Activated T-cell treated with anti-CD3 and anti-CD28 coated beads for 1 hour (primary cell): ENCODE results near the gene CDH4.

Experiments used
- DNase-seq: peaks from one replicate; pipeline ENCODE4 v3.0.0-alpha.2; 2020; ENCODE audit warnings: low read depth

The CDH4 gene

DNA sequence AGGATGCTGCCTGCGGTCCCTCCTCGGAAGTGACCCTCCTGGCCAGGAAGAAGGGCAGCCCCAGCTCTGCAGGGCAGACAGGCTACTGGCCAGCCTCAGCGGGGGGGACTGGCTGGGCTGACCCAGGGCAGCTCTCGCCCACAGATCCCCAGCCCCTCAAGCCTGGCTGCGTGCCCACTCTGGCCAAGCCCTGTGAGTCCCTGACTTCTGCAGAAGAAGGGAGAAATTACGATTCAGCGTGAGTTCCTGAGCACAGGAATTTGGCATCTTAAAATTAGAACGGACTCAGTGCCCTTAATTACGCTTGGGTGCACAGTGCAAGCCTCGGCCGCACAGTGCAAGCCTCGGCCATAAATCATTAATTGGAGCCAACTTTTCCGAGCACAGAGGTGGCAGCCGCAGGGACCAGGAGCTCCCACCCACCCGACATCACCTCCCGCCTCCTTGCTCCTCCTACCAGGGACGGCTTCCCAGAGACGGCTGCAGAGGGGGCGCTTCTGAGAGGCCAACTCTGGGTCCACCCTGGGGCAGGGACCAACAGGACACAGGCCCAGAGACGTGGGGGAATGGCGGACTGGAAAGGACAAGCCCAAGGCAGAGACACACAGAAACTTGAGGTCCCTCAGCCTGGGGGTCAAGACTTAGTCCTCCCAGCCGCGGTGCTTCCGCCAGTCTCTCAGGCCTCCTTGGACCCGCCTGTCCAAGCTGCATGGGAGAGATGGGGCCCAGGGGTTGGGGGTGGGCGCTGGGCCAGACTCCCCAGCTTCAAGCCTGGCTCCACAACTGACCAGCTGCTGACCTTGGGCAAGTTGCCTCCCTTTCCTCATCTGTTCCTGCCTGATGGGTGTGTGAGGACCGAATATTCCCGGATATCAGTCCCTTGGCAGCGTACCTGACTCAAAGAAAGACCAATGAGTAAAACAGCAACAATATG is 648.2 kb downstream of the CDH4 start:
- DNase-seq, result no peak

DNA sequence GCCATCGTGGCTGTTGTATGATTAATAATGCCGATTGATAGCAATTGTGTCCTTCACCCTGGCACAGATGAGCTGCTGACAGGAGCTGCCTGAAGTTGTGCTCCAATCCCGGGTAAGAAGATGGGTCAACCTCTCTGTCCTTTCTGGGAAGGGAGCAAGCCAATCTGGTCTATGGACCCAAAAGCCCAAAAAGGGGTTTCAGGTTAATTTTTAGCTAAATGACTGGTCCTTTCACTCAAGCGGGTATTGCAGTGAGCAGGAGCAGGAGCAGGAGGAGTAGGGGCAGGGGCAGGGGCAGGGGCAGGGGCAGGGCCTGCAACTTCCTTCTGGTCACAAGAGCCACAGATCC is 648.9 kb downstream of the CDH4 start:
- DNase-seq, result no peak

DNA sequence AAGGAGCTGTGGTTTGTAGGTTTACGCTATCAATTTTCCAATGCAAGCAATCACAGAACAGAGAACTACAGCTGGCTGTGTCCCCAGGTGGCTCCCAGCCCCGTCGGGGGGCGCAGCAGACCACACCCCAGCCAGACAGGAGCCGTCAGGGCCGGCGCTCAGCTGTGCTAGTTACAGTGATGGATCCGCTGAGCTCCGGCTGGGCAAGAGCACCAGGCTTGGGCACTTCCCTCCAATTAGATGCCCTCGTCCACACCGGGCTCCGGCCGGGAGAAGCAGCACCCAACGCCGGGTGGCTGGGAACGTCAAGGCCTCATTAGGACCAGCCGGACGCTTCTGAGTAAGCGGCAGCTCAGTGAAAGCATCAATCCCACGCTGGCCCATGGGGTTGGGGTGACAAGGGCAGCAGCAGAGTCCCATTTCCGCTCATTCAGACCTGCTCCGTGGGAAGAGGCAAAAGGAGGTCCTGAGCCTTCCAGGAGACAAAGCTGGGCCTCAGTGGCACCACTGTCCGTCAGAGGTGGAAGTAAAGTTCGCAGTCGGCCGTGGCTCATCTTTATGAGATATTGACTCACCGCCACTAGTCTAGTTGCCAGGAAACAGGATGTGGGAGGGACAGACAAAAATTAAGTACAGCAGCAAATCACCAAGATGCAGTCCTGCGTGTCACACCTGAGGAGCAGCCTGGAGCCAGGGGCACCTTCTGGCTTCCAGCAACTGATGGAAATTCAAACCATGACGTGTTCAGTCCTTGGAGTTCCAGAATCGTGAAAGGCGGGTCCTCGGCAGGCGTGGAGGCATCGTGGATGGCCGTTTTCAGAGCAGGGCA is 649.5 kb downstream of the CDH4 start:
- DNase-seq, result no peak

DNA sequence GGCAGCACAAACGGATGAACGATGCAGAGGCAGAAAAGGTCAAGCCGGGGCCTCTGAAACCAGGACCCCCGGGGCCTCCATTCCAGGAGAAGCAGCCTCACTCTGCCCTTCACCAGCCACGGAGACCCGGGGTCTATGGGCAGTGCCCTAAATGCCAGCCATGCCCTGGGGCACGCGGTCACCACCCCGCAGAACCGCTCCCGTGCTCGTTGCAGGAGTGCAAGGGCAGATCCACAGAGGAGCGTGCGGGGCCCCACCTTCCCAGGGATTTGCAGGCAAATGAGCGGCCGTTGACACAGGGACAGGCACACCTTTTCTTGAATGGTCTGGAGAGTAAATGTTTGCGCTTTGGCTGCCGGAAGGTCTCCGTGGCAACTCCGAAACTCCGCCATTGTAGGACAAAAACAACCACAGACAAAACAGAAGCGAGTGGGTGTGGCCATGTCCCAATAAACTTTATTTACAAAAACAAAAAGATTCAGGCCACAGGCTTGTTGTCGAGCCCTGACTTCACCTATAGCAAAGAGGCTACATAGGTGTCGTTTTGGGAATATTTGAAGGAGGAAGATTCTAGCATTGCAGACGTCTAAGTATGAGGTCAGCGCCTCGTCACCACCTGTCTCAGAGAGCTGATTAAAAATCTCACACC is 650.3 kb downstream of the CDH4 start:
- DNase-seq, result no peak

DNA sequence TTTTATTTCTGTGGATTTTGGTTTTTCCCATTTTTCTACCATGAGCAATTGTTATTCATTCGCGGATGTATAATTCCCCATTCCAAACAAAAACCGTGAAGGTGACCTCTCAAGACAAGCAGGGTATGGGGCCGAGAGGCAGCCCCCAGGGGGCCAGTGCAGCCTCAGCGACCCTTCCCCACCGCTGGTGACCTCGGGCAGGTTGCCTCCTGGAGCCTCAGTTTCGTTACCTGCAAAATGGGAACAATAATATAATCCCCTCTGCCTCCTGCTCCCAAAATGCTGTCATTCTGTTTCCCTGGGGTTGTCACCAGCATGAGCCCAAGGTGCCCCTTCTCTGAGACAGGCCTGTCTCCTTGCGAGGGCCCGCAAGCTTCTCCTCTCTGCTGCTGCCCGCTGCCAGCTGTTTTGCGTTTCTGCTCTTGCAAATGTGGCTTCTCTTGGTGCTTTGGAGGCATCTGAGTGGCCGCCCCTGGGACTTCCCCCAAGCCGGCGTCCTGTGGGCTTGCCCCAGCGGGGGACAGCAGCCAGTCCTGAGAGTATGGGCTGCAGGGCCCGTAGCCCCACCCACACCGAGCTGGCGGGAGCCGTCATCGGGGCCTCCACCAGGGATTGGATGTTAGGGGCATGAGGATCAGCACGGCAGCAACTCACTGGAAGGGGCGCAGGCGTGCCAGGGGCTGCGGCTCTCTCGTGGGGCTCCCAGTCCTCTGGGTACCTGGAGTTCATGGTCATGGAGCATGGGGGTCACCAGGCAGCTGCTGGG is 651.7 kb downstream of the CDH4 start:
- no peak for DNase-seq

DNA sequence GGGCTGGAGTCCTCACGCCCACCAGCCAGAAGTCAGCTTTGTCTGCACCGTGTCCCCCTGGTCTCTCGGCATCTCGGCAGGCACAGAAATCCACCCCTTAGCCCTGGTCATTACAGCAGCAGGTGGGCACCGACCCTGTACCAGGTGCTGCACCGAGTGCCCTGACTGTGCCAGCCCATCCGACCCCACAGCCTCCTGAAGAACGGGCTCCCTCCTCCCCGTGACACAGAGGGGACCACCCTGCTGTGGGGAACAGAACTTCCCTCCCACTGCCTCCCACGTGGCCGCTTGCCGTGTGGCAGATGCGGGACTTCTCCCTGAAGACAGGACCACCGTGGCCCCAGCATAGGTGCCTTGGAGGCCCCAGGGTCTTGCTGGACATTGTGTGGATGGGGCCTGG is 652.4 kb downstream of the CDH4 start:
- no peak for DNase-seq

DNA sequence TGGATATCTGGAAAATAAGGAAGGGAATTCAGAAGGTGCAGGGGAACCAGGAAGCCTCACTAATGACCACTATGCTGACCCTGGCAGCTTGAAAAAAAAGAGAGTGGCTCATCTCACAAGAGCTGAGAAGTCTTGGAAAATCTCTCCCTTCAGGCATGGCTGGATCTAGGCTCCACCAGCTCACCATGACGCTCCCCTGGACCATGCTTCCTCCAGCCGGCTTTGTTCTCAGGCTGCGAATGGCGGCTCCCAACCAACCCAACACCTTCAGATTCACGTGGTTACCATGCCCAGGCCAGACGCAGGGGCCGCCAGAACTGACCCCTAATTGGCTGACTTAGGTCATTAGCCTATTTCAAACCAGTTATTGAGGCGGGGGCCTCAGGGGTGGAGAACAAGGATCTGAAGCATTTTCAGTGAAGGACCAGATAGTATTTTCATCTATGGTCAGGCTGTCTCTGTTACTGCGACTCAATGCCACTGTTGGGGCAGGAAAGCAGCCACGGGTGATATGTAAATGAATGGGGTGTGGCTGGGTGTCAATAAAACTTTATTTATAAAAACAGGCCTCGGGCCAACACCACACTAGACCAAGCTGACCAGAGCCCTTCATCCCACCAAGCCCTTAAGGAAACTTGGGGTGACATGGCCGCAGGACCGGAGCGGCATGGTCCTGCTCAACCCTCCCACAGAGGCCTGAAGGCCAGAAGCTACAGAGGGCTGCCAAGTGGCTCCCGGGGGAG is 653.9 kb downstream of the CDH4 start:
- DNase-seq, result no peak

DNA sequence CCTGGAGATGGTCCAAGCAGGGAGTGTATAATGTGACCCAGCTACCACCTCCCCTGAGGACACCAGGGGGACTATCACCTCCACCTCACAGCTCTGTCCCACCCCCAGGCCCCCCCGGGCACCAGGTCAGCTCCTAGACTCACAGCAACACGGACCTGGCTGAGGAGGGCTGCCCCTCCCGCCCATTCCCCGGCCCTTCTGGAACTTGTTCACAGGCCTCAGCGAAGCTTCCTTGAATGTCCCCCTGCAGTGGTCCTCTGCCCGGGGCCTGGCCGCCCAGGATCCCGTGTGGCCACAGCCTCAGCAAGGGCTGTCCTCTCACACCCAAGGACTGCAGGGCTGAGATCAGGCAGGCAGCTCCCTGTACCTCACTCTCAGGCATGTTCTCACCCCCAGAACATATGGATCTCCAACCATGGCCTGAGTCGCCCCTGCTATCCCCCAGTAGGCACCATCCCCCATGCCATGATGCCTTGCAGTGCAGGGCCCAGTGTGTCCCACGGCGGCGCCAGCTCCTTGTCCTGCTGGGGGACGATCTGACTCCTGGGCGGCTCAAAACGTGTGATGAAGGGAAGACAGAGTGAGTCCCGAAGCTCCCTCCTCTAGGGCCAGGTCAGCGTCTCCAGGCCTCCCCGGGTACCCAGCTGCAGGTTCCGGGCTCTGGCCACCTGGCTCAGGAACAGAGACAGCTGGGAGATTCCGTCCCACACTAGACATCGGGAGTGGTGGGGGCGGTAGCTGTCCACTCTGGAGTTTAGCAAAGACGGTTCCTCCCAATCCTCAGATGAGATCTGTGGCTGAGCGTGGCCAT is 655.2 kb downstream of the CDH4 start:
- DNase-seq, result no peak

DNA sequence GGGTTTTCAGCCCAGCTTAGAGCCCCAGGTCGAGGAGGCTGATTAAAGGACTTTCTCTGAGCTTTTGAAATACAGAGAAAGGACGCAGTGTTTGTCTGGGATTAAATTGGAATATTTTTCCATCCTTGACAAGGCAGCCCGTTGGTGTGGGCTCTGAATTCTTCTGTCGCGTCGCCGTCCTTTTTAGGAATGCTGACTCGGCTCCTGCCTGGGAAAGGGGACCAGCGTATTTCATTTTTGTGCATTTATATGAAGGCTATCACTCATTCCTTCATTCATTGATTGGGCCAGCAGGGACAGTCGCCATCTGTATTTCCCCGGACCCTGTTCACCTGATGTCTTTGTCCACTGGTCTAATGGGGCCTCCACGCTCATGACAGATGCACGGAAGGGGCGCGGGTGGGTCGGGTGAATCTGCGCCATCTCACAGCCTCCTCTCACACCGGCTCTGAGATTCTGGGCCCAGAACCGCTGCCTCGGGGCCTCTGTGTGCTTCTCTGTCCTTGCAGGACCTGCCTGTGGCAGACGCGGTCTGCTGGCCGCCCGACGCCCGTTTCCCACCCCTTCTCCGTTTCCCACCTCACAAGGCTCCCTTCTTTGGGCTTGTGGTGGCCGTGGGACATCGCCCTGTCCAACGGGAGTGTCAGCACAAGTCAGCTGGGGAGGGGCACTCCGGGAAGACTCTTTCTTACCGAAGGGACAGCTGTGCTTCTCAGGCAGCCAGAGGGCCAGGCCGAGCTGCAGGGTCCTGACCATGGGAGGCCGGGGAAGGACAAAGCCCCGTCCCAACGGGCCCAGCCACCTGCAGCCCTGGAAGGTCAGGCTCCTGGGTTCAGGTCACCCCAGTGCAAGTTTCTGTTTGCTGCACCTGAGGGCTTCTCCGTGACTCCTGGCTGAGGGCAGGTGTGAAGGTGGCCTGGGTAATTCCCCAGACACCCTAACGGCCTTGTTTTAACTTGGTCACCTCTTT is 656.3 kb downstream of the CDH4 start:
- DNase-seq, result no peak

DNA sequence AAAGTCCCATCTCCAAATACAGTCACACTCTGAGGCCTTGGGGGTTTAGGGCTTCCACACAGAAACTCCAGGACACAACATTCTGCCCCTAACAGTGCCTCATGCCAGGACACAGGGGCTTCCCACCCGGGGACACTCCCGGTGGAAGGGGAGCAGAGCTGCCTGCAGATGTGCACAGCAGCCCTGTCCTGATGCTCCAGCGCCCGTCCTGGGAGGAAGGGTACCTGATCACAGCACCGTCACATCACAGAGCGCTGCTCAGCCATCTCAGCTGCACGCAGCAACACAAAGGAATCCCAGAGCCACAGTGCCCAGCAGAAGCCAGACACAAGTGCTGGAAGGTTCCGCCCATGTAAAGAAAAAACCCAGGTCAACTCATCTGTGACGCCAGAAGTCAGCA is 657.0 kb downstream of the CDH4 start:
- DNase-seq, result no peak

DNA sequence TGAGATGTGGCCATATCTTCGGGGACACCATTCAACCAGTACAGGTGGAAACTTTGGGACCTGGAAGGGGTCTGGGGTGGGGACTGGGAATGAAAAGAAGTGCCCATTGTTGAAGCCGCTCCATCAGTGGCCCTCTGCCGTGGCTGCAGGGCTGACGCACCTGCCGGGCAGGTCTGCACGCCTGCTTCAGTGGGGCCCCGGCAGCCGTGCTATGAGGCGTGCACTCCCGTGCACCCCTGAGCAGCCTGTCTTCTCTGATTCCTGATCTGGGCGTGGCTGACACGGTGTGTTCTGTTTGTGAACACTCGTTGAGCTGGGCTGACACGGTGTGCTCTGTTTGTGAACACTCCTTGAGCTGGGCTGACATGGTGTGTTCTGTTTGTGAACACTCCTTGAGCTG is 657.8 kb downstream of the CDH4 start:
- no peak for DNase-seq

DNA sequence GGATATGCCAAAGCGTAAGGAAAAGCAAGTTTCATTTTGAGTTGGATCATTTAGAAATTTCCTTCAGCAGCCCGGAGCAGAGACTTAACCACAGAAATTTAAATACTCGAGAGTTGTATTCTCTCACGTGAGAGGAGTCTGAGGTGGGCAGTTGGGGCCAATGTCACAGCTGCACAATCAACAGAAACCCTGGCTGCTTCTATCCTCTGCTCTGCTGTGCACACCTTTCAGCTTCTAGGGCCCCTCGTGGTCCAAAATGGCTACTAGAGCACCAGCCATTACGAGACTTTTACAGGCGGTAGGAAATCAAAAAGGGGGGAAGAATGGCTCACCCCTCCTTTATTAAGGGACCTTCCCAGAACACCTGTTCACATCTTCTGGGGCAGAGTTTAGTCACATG is 659.8 kb downstream of the CDH4 start:
- DNase-seq, result no peak

DNA sequence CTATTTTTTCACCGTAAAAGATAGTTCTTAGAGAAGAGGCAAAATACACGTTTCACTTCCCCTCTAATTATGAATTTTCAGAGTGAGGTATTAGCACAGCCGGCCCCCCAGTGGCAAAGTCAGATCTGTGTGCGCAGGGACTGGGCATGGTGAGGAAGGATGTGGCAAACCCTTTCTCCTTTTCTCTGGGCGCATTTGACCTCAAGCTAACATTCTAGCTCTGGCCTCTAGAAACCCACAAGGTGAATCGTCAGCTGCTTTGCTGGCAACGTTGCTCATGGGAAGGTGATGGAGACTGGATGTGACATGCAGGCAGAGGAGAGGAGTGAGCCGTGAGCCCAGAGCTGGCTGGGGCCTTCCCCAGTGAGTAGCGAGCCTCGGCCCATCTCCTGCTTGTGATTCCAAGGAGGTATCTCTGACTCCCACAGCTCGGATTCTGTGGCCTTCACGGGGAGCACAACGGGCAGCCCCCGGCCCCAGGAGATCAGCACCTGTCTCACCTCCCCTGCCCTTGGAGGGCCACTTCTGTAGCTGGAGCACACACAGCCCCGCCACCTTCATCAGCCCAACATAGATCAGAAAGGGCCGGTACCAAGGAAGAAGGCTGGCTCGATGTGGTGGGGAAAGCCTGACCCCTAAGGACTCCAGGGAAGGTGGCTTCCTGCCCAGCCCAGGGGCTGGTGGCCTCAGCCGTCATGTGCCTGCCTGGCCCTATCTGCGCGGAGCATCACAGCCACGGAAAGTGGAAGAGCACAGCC is 660.8 kb downstream of the CDH4 start:
- DNase-seq, result no peak

DNA sequence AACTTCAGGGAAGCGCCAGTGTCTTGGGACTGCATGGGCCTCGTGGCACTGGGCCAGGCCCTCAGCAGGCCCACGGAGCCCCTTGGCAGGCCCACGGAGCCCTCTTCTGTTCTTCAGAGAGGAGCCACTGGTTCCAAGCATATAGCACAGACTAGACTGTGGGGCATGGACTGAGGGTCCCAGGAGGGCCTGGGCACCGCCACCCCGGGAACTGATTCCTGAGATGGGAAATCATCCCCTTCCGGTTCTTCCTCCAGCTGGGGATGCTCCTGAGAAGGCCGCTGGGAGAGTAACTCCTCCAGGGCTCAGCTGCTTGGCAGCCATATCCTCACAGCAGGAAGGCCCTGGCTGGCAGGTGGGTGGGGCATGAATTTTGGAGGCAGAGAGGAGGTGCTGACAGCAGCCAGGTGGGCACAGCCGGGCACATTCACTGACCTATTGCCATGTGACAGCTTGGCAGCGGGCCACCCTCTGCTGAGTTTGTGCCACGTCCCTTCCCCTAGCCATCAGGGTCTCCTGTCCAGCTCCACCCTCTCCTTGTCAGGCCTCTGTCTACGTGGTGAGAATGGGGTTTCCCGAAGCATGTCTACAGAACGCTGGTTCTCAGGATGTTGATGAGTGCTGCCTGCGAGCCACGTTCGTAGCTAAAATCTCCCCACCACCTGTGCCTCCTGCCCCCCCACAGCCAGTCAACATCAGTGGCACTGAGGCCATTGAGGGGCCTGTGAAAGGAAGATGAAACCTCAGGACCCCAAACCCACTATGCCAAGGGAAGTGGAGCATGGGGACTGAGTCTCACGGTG is 661.6 kb downstream of the CDH4 start:
- no peak for DNase-seq

DNA sequence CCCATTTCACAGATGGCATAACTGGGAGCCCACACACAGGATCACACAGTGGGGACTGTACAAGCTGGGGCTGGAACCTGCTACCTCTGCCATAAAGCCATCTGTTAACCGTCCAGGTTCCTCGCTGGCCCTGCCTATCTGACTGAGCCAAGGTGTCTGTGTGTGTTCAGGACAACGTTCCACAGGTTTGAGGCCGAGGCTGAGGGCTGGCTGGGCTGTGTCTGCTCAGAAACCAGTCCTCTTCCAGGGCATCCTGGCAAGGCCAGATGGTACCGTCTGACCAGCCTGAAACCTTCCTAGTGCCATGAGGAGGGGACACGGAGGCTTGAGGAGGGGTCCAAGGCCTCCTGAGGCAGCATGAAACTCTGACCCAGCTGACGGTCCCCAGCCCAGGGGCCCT is 663.0 kb downstream of the CDH4 start:
- no peak for DNase-seq

DNA sequence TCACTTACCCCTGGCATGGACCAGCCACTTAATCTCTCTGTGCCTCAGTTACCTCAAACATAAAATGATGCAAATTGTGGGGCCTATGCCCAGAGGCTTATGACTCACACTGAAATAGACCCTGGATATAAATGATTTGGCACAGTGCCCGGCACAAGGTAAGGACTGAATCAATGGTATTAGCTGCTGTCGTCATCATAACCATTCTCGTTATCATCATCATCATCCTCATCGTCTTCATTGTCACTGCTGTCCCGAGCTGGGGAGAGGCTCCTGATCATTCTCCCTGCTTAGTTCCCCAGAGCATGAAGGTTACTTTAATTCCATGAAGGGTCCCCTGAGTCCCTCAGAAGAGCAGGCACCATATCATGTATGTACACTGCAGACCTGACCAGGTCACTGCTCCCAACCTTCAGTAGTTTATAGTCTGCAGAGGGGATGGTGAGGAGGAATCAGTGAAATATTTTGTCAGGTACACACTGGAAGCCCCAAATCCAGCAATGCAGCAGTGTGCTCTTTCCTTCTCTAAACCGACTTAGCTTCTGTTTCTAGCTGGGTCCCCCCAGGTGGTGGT is 664.3 kb downstream of the CDH4 start:
- DNase-seq, result no peak

DNA sequence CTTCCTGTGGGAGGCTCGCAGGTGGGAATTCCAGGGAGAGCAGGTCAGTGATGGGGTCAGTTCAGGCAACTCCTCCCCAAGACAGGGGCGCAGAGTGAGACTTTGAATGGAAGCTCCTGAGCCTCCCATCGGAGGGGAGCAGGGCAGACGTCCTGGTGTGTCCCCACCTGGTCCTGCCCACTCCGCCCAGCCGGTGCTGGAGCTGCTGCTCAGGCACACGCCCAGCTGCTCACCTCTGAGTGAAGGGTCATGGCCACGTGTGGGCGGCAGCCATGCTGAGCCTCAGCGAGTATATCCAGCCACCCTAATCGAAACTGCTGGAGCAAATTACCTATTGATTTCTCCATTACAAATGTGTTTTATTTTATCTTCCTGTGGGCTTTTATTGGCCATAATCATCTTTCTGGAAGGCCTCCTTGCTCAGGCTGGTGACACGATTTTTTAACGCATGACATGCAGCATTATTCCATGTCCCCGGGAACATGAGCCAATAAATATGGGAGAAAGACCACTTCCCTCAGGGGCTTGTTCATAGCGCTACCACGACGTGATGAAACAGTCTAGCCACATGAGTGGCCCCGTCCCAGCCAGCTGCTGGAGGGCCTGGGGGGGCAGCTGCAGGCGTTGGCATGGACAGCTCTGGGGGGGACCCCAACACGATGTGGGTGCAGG is 665.5 kb downstream of the CDH4 start:
- no peak for DNase-seq
